NCI-H748 (cell line): ENCODE data around the gene SLC25A45.

Source experiments
- DNase-seq: peaks from one replicate; lab custom pipeline; 2025; ENCODE audit not compliant: unreplicated experiment; lab: John Stamatoyannopoulos, UW

SLC25A45 gene

GRCh38 chr11:65327021-65327420 is 55.4 kb downstream of the SLC25A45 start:
- DNase-seq = no peak

- DNase-seq = no peak
These were observed 57.0 kb downstream of the SLC25A45 start for GRCh38 chr11:65325435-65325834.
